Tibial artery (tissue), 4 donors: ENCODE results near the gene TREM2.

ENCODE experiments used
- DNase-seq, 2 donors: peaks; one replicate each; pipeline ENCODE4 v3.0.0-alpha.2; 2019
- H3K27ac ChIP-seq, 2 donors: fragments of 200-600 bp; sonication (generic) in 1 of 2; 1 replicate in 1 of 2; 2 replicates in 1 of 2; pipeline ENCODE4 v1.5.1; 2018 to 2019; ENCODE audit warnings: mild to moderate bottlenecking in 1 of 2
- H3K27me3 ChIP-seq, 2 donors: fragments of 200-600 bp; sonication (generic) in 1 of 2; one replicate each; pipeline versions ENCODE4 v1.5.1 to v1.6.0; 2016 to 2019
- H3K36me3 ChIP-seq, 3 donors: fragments of 200-600 bp; sonication (generic) in 2 of 3; one replicate each; pipeline ENCODE4 v1.5.1; 2016 to 2019; ENCODE audit warnings: mild to moderate bottlenecking in 2 of 3
- H3K4me1 ChIP-seq, 4 donors: fragments of 200-600 bp; sonication (generic) in 2 of 4; 1 replicate in 3 of 4; 2 replicates in 1 of 4; pipeline ENCODE4 v1.5.1; 2016 to 2019
- H3K4me3 ChIP-seq, 2 donors: fragments of 200-600 bp; sonication (generic) in 1 of 2; 1 replicate in 1 of 2; 2 replicates in 1 of 2; pipeline ENCODE4 v1.5.1; 2018 to 2019; ENCODE audit warnings: mild to moderate bottlenecking in 2 of 2
- H3K9me3 ChIP-seq, 3 donors: fragments of 200-600 bp; sonication (generic) in 1 of 3; one replicate each; pipeline ENCODE4 v1.5.1; 2016 to 2019
- intact Hi-C: fragments of 100-400 bp; cut with DNase I; formaldehyde crosslinking; loops from one replicate; pipeline ENCODE4 v1.15.0; 2023; ENCODE audit warnings: low total_unique reads
- TF ChIP-seq, protein P1 (sequence below), 2 experiments: fragments of 200-600 bp in 1 of 2; fragments of 450-650 bp in 1 of 2; IDR thresholded peaks; one replicate each; pipeline ENCODE4 v1.5.1; 2017 to 2019; ENCODE audit warnings: antibody characterized with exemption in 2 of 2, mild to moderate bottlenecking in 1 of 2, moderate library complexity in 1 of 2

Gene TREM2

DNA sequence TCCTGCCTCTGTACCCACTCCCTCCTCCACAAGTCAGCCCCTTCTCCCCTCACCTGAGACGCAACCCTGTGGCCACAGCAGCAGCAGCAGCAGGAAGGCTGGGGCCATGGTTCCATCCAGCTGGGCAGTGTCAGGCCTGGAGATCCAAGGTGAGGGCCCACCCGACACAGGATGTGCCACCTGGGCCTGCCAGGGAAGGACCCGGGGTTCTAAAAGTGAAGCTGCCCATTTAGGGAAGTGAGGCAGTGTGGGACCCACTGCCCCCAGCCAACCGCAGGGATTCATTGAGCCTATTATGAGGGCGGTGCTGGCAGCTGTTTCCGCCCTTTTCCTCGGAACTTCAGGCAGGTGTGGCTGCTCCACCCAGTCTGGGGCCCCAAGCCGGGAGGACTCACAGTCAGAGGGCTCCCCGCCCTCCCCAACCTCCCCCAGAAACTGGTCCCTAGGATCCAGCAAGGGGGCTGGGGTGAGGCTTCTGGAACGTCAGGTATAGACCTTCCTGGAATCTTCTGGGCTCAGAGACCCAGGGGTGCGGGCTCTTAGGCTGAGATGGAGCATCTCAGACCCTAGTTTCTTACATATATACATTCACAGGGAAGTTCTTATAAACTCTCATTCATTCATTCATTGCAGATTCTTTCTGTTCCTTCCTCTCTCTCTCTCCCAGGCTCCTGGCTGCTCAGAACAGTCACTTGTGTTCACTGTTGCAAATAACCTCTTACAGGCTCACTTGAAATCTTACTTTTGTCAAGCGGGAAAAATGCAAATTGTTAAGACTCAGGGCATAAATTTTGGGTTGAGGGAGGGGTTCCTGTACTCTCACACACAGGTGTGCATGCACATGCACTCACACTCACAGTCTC lies 38.2 kb upstream of the TREM2 start, which contains the start of gene TREML2:
TSS of gene TREML2 (minus strand) at position 249 of the 863 bp plus-strand sequence. CDS start at position 108, 141 bp downstream.
- intact Hi-C loops = no loop called here
- H3K27ac ChIP-seq = no peak within 1 kb of the TSS
- no peak within 1 kb of the TSS for H3K4me3 ChIP-seq
- no peak for DNase-seq
- no peaks in the 10 kb centered on the region for H3K4me1 ChIP-seq
- no peaks in the 10 kb centered on the region for H3K36me3 ChIP-seq
- TF ChIP-seq, protein P1, sequence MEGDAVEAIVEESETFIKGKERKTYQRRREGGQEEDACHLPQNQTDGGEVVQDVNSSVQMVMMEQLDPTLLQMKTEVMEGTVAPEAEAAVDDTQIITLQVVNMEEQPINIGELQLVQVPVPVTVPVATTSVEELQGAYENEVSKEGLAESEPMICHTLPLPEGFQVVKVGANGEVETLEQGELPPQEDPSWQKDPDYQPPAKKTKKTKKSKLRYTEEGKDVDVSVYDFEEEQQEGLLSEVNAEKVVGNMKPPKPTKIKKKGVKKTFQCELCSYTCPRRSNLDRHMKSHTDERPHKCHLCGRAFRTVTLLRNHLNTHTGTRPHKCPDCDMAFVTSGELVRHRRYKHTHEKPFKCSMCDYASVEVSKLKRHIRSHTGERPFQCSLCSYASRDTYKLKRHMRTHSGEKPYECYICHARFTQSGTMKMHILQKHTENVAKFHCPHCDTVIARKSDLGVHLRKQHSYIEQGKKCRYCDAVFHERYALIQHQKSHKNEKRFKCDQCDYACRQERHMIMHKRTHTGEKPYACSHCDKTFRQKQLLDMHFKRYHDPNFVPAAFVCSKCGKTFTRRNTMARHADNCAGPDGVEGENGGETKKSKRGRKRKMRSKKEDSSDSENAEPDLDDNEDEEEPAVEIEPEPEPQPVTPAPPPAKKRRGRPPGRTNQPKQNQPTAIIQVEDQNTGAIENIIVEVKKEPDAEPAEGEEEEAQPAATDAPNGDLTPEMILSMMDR (IDR thresholded peaks at IDR 0.05) = no peak
- no peaks in the 10 kb centered on the region for H3K9me3 ChIP-seq
- H3K27me3 ChIP-seq = no peaks in the 10 kb centered on the region

DNA sequence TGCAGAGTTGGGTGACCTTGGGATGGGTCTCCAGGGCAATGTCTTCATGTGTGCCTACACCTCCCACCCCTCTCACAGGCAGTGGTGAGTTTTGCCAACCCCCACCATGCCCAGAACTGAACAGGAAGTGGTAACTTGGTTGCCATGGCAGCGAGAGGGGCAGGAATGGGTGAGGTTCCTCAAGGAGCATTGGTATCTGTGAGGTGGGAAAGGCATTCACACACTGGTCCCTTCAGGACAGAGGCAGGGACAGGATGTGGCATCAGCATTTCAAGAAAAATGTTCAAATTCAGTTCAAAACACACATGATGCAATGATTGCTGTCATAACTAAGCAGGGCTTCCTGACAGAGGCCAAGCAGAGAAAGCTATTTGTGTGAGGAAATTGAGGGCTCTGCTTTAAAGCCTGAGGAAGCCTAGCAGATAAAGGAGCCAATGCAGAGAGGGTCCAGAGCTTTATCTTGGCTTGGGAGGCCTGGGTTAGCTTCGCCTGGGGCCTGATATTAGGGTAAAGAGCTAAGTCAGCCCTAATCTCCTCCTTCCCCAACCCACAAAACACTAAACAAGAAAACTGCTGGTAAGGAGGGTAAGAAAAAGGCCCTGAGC lies 37.5 kb upstream of the TREM2 start:
- intact Hi-C loops = no loop called here
- TF ChIP-seq, protein P1 (IDR thresholded peaks at IDR 0.05) = no peak
- peak in 1 of 2 donors; percentile 38 for DNase-seq
- no peak overlapping the region for H3K4me3 ChIP-seq
- H3K9me3 ChIP-seq = no peaks in the 10 kb centered on the region
- H3K4me1 ChIP-seq = no peaks in the 10 kb centered on the region
- no peak overlapping the region for H3K27ac ChIP-seq
- no peaks in the 10 kb centered on the region for H3K36me3 ChIP-seq
- H3K27me3 ChIP-seq = no peaks in the 10 kb centered on the region

DNA sequence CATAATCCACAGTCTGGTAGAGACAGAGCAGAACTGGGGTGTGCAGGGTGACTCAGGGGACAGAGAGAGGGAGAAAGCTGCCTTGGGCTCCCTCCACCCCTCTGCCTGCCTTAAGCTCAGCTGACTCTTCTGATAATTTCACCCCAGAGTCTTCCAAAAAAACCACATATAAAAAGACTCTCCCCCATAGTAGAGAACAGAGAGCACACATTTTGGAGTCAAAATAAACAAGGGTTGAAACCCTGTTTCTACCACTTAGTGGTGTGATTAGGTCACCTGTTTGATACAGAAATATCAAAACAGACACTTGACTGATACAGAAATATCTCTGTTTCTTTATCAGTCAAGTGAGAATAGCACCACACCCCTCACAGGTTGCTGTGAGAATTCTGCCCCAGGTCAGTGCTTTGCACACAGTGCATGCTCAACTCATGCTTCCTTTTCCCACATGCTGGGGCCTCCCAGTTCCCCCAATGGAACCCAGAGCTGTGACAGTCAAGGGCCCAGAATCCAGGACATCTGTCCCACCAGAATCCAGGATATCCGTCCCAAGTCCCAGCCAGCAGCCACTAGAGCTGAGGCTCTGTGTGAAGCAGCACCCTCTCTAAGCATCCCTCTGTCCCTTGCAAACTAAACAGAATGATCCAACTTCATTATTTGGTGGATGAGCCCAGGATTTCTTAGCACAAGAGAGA lies 36.8 kb upstream of the TREM2 start:
- Histone ChIP-seq H3K27ac (no peak overlapping the region), H3K36me3 (no peaks in the 10 kb centered on the region), H3K4me1 (no peaks in the 10 kb centered on the region), H3K9me3 (no peaks in the 10 kb centered on the region), H3K4me3 (no peak overlapping the region), H3K27me3 (no peaks in the 10 kb centered on the region)
- TF ChIP-seq, protein P1 (IDR thresholded peaks at IDR 0.05) = no peak
- DNase-seq = no peak
- intact Hi-C loops = no loop called here

DNA sequence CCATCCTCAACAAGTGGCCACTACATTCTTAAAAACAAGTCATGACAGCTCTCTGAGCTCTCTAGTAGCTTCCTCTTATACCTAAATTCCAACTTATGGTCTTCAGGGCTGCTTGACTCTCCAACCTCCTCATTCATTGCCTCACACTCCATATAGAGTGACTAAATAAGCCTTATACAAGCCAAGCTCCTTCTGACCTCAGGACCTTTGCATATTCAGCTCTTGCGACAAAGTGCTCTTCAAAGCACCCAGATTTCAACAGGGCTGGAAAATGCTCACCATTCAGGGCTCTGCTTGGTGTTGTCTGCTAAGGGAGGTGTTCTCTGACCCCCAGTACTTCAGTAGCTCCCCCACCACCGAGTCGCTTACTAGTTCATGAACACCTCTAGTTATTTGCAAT lies 34.3 kb upstream of the TREM2 start:
- Histone ChIP-seq H3K9me3 (no peaks in the 10 kb centered on the region), H3K4me3 (no peak overlapping the region), H3K27ac (no peak overlapping the region), H3K27me3 (peaks cover 0 to 11% of the 10 kb centered on the region in 2 donors), H3K4me1 (no peaks in the 10 kb centered on the region), H3K36me3 (no peaks in the 10 kb centered on the region)
- intact Hi-C loops = no loop called here
- DNase-seq = no peak
- TF ChIP-seq, protein P1 (IDR thresholded peaks at IDR 0.05) = no peak

DNA sequence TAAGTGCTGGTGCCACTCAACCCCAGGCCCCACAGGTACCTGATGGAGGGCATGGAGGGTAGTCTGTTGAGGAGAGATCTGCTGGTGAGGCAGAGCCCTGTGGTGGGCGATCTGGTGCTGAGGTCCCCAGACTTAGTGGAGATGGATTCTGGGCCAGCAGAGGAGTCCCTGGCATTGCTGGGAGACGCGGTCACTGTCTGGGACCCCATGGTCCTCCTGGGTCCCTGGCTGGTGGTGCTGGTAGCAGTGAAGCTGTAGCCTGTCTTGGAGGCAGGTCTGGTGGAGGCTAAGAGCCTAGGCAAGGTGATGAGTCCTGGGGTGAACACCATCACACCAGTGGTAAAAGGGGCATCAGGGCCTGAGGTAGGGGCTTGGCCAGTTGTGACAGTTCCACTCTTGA lies 31.5 kb upstream of the TREM2 start:
- no peak overlapping the region for H3K27ac ChIP-seq
- TF ChIP-seq, protein P1 (IDR thresholded peaks at IDR 0.05) = no peak
- H3K4me1 ChIP-seq = no peaks in the 10 kb centered on the region
- H3K27me3 ChIP-seq = peaks cover 0 to 17% of the 10 kb centered on the region in 2 donors
- H3K9me3 ChIP-seq = peaks cover 0 to 11% (median 7%) of the 10 kb centered on the region in 3 donors
- intact Hi-C loops = no loop called here
- no peaks in the 10 kb centered on the region for H3K36me3 ChIP-seq
- no peak overlapping the region for H3K4me3 ChIP-seq
- DNase-seq = no peak
